ENCODE data around the gene RNF43.

Gene RNF43

GRCh38 chr17:58417300-58418092 is at the start of gene RNF43:
TSS of gene RNF43 (minus strand) at chr17:58417534. CDS start at chr17:58415577, 1,957 bp downstream.
- peak; percentile 61 for DNase-seq (ENCODE audit: low read depth)

- DNase-seq (ENCODE audit: low read depth) = no peak
These were observed 38.2 kb upstream of the RNF43 start for GRCh38 chr17:58455491-58455890.

- no peak for DNase-seq (ENCODE audit: low read depth)
These were observed 35.4 kb upstream of the RNF43 start for GRCh38 chr17:58452738-58453137.

GRCh38 chr17:58447039-58447975 is 30.0 kb upstream of the RNF43 start:
- DNase-seq (ENCODE audit: low read depth) = peak; percentile 31

- DNase-seq (ENCODE audit: low read depth) = no peak
These were observed 28.8 kb upstream of the RNF43 start for GRCh38 chr17:58446086-58446485.

- no peak for DNase-seq (ENCODE audit: low read depth)
These were observed 19.5 kb upstream of the RNF43 start for GRCh38 chr17:58436805-58437239.

GRCh38 chr17:58436245-58436644 is 18.9 kb upstream of the RNF43 start:
- DNase-seq (ENCODE audit: low read depth) = no peak

GRCh38 chr17:58432806-58433573 is 15.7 kb upstream of the RNF43 start:
- DNase-seq (ENCODE audit: low read depth) = no peak

GRCh38 chr17:58427807-58428206 is 10.5 kb upstream of the RNF43 start:
- DNase-seq (ENCODE audit: low read depth) = no peak

GRCh38 chr17:58421711-58422110 is 4.4 kb upstream of the RNF43 start:
- DNase-seq (ENCODE audit: low read depth) = no peak

- no peak for DNase-seq (ENCODE audit: low read depth)
These were observed 3.5 kb upstream of the RNF43 start for GRCh38 chr17:58420827-58421226.

GRCh38 chr17:58416937-58417299 is 416 bp downstream of the RNF43 start:
- DNase-seq (ENCODE audit: low read depth) = no peak

GRCh38 chr17:58416396-58416795 is 938 bp downstream of the RNF43 start:
- DNase-seq (ENCODE audit: low read depth) = no peak

GRCh38 chr17:58415371-58416055 is 1.8 kb downstream of the RNF43 start:
- no peak for DNase-seq (ENCODE audit: low read depth)

- DNase-seq (ENCODE audit: low read depth) = no peak
These were observed 2.7 kb downstream of the RNF43 start for GRCh38 chr17:58414596-58414997.

GRCh38 chr17:58413684-58414083 is 3.6 kb downstream of the RNF43 start:
- DNase-seq (ENCODE audit: low read depth) = no peak

GRCh38 chr17:58412961-58413586 is 4.3 kb downstream of the RNF43 start:
- no peak for DNase-seq (ENCODE audit: low read depth)

- DNase-seq (ENCODE audit: low read depth) = no peak
These were observed 5.2 kb downstream of the RNF43 start for GRCh38 chr17:58412064-58412703.

GRCh38 chr17:58411408-58411894 is 5.9 kb downstream of the RNF43 start:
- no peak for DNase-seq (ENCODE audit: low read depth)

GRCh38 chr17:58410714-58411407 is 6.5 kb downstream of the RNF43 start:
- DNase-seq (ENCODE audit: low read depth) = no peak
